DMS153 treated with DMSO at 0.1 percent for 48 hours (cell line): ENCODE measurements around the gene EFCAB6.

ENCODE experiments used
- DNase-seq: peaks from one replicate; lab custom pipeline; 2025; ENCODE audit not compliant: unreplicated experiment; lab: John Stamatoyannopoulos, UW

Gene EFCAB6, protein sequence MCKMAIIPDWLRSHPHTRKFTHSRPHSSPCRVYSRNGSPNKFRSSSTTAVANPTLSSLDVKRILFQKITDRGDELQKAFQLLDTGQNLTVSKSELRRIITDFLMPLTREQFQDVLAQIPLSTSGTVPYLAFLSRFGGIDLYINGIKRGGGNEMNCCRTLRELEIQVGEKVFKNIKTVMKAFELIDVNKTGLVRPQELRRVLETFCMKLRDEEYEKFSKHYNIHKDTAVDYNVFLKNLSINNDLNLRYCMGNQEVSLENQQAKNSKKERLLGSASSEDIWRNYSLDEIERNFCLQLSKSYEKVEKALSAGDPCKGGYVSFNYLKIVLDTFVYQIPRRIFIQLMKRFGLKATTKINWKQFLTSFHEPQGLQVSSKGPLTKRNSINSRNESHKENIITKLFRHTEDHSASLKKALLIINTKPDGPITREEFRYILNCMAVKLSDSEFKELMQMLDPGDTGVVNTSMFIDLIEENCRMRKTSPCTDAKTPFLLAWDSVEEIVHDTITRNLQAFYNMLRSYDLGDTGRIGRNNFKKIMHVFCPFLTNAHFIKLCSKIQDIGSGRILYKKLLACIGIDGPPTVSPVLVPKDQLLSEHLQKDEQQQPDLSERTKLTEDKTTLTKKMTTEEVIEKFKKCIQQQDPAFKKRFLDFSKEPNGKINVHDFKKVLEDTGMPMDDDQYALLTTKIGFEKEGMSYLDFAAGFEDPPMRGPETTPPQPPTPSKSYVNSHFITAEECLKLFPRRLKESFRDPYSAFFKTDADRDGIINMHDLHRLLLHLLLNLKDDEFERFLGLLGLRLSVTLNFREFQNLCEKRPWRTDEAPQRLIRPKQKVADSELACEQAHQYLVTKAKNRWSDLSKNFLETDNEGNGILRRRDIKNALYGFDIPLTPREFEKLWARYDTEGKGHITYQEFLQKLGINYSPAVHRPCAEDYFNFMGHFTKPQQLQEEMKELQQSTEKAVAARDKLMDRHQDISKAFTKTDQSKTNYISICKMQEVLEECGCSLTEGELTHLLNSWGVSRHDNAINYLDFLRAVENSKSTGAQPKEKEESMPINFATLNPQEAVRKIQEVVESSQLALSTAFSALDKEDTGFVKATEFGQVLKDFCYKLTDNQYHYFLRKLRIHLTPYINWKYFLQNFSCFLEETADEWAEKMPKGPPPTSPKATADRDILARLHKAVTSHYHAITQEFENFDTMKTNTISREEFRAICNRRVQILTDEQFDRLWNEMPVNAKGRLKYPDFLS (N-terminal part only)

DNA sequence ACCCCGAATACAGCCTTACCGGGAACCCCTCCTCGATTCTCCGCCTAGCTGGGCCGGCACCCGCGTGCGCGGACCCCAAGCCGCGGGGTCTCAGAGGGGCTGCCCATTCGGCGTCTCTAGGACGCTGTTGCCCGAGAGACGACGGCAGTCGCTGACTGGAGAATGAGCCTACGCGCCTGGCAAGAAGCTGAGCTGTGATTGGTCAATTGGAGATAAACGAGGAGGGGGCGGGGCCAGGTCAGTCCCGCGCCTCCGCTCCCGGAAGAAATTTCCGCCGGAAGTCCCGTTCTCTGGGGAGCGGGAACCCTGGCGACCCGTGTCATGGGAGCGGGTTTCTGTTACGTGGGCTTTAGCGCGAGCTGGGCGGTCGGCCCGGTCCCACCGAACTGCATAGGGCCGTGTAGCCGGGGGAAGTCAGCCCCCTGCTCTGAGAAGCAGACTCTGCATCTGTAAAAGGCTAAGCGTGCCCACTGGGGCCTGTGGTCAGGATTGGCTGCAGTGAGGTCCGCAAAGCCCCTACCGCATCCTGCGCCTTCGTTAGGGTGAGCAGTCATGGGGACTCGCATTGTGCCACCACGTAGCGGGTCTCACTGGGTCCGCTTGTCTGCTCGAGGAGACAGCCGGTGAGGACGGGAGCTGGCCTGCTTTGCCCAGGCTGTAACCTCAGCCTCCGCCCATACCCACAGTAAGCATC, at the start of gene EFCAB6:
EFCAB6 (minus strand) TSS at position 157 of the 694 bp plus-strand sequence. CDS start 29,987 bp downstream, outside the sequence.
- DNase-seq = peak; percentile 86

DNA sequence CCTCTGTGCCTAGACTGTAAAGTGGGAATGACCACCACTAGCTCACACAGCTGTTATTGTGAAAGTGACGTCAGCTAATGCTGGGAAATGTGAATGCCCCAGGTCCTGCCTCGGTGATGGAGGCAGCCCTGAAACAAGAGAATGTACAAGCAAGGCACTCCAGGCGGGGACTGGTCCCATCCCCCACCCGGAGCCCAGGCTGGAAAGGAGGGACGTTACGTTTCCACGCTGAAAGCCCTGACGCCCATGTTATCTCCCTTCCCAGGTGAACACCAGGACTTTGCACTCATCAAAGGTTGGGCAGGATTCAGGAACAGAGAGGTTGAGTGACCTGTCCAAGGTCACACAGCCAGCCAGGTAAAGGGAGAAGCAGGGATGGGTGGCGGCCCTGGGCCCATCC, 49.4 kb upstream of the EFCAB6 start:
- no peak for DNase-seq

DNA sequence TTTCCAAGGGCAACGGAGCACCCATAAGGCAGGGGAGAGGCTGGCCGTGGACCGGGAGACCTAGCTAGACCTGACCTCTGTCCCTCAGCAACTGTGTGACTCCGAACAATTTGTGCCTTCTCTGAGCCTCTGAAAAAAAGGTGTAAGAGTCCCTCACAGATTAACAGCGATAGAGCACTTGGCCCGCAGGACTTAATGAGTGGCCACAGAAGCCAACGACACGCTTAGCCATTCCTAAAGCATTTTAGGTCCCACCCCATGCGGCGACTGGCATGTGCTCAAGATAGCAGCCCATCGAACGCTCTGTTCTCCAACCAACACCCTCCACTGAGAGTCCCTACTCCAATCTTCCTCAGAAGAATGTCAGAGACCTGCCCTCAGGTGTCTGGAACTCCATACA, 48.7 kb upstream of the EFCAB6 start:
- no peak for DNase-seq

DNA sequence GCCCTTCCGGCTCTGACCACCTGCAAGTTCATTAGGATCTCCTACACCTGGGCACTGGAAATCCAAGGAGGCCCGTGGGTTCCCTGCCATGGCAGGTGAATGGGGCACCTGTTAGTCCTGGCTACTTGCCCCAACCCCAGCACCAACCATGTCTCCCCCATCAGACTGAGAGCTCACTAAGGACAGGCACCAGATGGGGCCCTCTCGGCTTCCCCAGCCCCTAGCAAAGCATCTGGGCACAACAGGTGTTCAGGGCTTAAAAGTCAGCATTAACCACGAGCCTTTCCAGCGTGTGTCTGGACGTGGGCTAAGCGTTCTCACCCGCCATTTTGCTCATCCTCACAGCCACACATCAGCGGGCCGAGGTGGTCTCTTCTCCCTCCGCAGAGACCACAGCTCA, 48.0 kb upstream of the EFCAB6 start:
- no peak for DNase-seq

DNA sequence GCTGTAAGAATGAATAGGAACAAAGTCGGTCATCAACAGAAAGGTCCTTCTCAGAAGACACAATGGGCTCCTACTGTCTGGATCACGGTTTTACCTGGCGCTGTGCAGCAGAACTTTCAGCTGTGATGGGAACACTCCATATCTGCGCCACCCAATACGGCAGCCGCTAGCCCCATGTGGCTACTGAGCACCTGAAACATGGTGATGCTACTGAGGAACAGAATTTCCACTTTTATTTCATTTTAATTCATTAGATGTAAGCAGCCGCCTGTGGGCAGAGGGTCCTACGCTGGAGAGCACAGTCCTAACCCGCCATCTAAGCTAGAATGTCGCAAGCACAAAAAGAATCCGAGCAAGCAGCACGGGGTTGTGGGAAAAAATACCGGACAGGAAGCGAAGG, 47.5 kb upstream of the EFCAB6 start:
- DNase-seq = no peak

DNA sequence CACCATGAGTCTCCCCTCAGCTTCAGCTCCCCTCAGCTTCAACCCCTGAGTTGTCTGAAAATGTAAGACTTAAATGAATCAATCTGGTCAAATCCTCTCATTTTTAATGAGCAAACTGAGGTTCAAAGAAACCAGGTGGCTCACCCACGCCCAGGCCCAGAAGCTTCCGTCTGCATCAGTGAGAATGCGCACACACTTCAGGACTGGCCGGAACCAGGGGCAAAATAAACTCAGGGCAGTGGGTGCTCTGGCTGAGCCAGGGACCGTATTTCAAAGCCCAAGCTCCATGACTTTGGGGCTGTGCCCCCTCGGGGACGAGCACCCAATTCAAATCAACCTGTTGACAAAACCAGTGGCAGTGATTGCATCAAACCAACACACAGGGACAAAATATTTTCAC, 47.1 kb upstream of the EFCAB6 start:
- no peak for DNase-seq

DNA sequence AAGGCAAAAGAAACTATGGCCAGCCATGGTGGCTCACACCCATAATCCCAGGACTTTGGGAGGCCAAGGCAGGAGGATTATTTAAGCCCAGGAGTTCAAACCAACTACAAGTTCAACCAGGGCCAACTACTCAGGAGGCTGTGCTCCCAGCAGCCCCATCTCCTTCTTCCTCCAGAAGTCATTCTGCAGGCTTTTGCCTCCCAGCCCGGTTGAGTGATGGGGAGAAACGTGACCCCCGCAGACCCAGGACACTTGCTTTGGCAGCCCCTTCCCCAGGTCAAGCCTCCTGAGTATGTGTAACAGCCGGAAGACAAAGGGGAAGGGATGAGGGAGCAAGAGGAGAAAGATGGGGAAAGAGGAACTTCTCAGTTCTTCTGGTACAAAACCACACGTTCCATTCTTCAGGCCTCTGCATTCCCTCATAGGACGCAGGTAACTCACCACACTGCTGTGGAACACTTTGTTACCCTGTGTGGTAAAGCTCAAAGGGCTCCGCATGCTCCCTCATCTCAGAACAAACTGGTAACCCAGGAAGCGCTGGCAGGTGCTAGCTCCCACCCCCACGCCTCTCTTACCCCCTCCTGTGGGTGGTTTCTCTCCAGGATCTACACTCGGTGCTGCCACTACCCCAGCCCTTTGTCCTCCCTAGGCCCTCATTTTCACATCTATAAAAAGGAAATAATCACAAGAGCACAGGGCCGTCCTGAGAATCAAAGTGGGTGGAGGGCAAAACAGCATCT, 46.2 kb upstream of the EFCAB6 start:
- DNase-seq = no peak

DNA sequence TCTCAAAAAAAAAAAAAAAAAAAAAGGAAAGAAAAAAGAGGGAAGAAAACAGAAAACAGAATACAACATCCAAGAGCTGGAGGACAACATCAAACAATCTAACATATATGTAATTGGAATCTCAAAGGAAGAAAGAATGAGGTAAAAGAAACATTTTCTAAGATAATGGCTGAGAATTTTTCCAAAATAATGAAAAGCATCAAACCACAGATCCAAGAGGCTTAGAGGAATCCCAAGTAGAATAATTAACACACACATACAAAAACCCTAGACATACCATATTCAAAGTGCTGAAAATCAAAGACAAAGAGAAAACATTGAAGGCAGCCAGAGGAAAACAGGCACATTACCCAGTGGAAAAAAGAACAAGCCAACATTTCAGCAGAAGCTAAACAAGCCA, 45.3 kb upstream of the EFCAB6 start:
- DNase-seq = no peak

DNA sequence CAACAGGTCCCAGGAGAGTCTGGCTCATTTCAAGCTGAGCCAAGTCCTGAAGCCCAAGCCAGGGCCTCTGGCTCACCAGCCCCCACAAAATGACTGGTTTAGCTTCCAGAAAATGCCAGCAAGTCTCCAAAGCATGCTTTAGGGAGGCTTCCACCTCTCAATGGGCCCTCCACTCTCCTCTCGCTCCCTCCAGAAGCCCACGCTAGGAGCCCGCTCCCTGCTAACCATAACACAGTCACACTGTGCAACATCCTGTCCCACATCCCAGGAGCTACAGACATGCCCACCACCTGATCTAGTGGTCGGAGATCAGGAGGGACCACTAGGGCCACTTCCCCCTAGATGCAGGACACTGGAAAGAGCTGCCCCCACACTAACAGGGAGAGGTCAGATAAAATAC, 43.3 kb upstream of the EFCAB6 start:
- DNase-seq = no peak

DNA sequence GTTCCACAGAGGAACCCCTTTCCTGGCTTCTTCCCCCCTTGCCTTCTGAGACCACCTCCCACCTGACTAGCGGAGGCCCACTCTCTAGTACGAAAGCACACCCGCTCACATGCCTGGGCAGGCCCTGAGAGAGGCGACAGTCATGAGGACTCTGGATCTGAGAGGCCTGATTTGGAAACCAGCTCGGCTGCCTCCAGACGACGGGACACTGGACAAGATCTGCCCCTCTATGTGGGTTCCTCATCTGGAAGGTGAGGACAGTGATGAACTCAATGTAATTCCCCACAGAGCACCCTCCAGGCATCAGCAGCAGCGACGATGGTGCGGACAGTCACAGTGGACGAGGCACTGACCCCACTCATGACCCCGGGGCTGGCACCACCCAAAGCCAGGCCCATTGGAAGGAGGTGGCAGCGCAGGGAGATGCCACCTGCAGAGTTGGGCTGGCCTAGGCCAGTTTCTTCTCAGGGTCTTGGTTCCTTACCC, 42.7 kb upstream of the EFCAB6 start:
- no peak for DNase-seq

DNA sequence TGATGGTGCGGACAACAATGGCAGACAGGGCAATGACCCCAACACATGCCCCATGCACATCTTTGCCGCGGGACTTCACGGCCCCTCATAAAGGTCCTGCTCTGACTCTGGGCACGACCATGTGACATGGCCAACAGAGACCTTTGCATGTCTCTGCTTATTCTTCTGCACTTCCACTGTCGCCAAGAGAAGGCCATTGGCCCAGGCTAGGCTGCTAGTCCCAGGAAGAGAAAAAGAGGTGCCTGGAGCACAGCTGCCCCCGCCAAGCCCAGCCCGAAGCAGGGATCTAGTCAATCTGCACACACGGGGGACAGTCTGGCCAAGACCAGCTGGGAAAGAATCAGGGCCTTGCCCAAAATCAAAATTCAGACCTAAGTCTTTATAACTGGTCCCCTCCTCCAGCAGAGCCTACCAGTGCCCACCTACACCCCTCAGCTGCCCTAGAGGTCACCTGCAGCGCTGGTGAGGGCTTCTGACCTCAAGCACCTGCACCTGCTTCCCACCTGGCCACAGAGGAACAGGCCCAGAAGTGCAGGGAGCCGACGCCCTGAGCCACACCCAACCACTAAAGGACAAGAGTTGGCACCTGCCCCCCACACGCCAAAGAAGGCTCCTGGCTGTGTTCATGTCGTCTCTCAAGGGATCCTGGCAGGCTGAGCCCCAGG, 42.1 kb upstream of the EFCAB6 start:
- no peak for DNase-seq

DNA sequence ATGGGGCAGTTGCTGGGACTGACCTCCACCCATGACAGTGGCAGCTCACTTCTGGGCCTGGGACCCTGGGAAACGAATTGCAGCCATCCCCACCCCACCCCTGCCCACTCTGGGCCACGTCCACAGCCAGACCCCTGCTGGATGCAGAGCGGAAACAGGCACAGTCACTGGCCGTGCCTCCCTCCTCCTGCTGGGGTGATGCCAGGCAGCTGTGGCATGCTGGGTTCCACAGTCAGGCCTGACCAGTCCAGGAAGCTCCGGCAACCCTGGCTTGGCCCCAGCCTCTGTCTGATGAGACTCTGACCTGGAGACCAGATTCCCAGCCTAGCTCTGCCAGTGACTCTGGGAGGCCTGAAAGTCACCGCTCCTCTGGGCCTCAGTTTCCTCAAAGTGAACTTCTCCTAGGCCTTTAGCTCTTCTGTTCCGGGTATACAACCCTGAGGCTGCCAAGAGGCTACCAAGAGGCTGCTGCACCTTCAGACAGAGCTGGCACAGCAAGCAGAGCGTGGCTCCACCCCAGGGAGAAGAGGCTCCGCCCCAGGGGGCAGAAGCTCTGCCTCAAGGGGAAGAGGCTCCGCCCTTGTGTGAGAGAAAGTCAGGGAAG, 41.3 kb upstream of the EFCAB6 start:
- no peak for DNase-seq

DNA sequence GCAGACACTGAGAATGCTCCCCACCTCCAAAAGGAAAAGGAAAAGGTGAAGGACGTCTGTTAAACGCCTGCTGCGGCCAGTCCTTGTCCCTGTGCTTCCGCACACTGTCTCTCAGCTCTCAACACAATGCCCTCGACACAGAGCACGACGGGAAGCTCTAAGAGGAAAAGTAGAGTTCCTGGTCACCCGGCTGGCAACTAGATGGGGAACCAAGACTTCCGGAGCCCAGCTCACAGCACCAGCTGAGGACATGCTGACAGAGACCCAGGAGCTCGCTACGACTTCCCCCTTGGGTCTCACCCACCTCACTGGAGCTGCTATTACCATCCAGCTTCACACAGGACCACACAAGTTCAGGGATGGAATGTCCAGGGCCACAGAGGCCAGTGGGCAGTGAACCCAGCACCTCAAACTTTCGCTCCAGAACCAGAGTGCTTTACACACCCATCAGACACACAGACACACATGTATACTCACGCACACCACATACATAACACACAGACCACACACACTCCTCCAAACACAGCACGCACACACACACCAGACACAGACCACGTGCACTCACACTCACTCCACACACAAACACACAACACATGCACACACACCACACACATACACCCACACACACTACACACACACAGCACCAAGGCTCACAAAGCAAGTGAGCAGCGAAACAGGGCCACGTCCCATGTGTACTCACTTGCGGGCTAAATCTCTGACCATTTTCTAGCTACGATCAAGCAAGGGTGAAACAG, 40.6 kb upstream of the EFCAB6 start:
- no peak for DNase-seq

DNA sequence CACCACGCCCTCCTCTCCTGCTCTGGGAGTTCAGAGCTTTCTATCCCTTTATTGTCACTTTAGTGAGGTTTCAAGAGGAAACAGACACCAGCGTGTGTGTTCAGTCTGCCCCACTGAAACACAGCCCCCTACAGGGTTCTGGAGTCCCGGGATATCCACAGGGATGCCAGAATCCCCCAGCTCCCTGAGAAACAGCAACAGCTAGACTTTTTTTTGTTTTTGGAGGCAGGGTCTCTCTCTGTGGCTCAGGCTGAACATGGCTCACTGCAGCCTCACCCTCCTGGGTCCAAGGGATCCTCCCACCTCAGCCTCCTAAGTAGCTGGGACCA, 39.8 kb upstream of the EFCAB6 start:
- DNase-seq = no peak

DNA sequence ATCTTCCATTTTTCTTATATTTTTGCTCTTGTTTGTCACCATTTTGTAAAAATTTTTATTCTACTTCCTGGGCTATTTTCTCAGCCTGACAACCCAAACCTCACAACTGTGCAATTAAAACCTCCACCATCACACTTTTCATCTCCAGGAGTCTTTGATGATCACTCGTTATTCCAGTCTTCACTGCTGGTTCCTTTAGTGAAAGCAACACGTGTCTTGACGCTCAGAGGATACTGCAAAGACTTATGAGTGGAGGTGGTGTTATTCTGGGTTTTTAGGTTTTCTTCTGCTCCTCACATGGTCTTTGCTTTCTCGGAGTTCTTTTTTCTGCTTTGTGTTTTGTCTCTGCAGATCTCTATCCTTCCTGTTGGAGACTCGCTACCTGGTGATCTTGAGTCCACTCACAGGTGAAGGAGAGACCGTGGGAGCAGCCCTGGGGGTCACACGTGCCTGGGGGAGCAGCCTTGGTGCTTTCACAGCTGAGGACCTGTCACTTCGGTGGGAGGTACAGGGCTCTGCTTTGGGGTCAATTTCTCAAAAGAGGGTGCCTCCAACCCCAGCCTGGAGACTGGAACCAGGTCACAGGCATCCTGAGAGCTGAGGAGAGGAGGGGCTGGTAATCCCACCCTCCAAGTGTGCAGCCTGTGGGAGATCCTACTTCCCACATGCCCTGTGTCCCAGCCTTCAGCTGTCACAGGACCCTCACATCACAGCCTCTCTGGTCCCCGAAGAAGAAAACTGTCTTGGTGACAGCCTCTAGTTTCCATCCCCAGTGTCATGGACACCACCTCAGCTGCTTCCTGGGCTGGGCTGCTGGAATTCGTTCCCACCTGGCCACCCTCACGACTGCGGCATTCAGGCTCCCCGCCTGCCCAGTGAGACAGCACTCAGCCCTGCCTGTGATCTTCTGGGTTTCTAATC, 39.2 kb upstream of the EFCAB6 start:
- no peak for DNase-seq

DNA sequence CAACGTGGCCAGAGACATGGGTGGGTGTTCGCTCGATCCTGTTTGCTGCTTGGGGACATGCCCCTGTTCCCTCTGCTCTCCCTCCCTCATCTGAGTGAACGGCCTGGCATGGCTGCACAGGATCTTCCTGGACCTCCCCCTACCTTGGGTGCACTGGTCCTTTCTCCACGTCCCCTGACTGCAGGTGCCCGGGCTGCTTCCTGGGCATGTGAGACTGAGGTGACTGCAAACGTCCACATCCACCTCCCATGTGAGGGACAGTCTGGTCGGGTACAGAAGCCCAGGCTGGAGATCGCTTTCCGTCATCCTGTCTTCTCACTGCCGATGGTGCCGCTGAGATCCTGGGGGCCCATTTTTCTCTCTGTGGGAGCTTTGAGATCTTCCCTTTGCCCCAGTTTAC, 38.4 kb upstream of the EFCAB6 start:
- DNase-seq = no peak

DNA sequence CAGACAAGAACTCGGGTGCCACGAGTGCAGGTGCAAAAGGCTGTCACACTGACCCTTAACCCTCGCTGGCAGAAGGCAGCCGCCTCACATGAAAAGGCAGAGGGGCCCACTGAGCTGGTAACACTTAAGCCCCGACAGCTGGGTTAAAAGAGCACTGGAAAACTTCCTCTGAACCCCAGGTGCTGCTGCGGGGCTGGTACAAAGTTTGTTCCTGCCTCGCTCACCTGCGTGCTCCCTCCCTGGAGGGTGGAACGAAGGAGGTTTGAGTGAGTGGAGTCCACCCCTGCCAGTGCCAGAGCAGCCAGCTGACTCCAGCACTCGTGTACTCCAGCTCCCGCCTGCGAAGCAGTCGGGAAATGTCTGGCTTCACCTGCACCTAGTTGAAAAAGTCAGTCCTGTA, 37.6 kb upstream of the EFCAB6 start:
- DNase-seq = no peak
